GM12892 (cell line): ENCODE measurements around the gene BCL2L11.

ENCODE experiments used
- POLR2A ChIP-seq: IDR thresholded peaks from 2 replicates; pipeline ENCODE4 v1.6.1; 2011; ENCODE audit warnings: low read depth, low read length, control low read depth
- POLR2AphosphoS5 ChIP-seq: IDR thresholded peaks from 2 replicates; pipeline ENCODE4 v1.6.1; 2011; ENCODE audit warnings: low read depth, low read length, control low read depth
- TAF1 ChIP-seq: IDR thresholded peaks from 2 replicates; pipeline ENCODE4 v1.6.1; 2011; ENCODE audit warnings: low read depth, mild to moderate bottlenecking, control low read depth, low read length, borderline replicate concordance

- TF ChIP-seq POLR2A (no peak), TAF1 (no peak), POLR2AphosphoS5 (no peak)
These were observed 87.1 kb downstream of the BCL2L11 start for GRCh38 chr2:111207851-111208250.
